GM10266 (cell line): ENCODE results near the gene PVALEF.
"Not testable (repeated sequence)": the region's sequence is repeated elsewhere in the genome, so short reads cannot be mapped to it uniquely, and the experiment has no call there.

ENCODE experiments used
- DNase-seq: peaks from one replicate; pipeline ENCODE4 v3.0.0; 2012; ENCODE audit errors: extremely low spot score
- CTCF ChIP-seq: IDR thresholded peaks from 2 replicates; pipeline ENCODE4 v1.5.1; 2012; ENCODE audit warnings: mild to moderate bottlenecking, low read depth; ENCODE audit not compliant: control insufficient read depth, insufficient read depth; ENCODE audit errors: missing control alignments

PVALEF gene

GRCh38 chr17:81140695-81141094 is 24.6 kb upstream of the PVALEF start:
- no peak for DNase-seq
- no peak for TF ChIP-seq CTCF

DNA sequence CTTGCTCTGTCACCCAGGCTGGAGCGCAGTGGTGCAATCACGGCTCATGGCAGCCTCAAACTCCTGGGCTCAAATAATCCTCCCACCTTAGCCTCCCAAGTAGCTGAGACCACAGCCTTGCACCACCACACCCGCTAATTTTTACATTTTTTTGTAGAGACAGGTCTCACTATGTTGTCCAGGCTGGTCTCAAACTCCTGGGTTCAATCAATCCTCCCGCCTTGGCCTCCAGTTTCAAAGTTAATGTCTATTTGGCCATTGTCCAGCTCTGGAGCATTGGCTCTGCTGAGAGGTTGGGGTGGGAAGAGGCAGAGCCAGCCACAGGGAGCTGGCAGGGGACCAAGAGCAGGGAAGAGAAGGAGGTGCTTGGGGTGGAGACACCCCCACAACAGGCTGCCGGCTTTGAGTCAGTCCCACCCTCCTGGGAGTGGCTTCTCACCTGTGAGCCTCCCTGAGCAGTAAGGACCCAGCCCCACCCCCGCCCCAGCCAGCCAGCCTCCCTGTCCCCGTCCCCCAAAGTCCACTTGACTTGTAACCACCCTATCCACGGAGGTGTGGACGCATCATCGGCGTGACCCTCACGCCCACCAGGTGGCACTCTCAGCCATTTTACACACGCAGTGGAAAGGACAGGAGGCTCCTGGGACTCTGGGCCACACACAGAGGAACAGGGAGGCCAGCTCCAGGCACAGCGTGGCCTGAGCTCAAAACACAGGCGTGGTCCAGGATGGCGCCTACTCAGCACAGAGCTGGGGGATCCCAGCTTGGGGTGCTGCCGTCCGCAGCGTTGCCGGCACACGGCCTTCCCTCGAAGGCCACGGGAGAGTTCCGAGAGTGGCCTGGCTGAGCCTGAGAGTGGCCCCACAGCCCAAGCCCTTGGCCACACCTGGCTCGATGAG is 22.8 kb upstream of the PVALEF start:
- peak; percentile 88 for DNase-seq
- TF ChIP-seq CTCF = peak; percentile 78

DNA sequence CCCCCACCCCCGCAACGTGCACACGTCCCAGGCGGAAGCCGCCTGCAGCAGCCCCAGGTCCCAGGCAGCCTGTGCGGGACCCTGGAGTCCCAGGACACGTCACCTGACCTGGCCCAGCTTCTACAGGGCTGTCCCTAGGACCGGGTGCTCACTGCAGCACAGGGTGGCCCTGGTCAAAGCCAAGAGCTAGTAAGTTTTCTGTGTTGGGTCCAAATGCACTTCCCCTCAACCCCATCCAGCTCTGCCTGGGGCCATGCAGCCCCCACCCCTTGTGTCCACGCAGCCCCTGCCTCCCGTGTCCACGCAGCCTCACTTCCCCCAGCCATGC is 22.1 kb upstream of the PVALEF start:
- DNase-seq = no peak
- TF ChIP-seq CTCF = no peak

- no peak for DNase-seq
- TF ChIP-seq CTCF = no peak
Measured at GRCh38 chr17:81143717-81144422, 21.4 kb upstream of the PVALEF start.

GRCh38 chr17:81144423-81144781 is 20.9 kb upstream of the PVALEF start:
- no peak for DNase-seq
- no peak for TF ChIP-seq CTCF

GRCh38 chr17:81146208-81146607 is 19.1 kb upstream of the PVALEF start:
- DNase-seq = not testable (repeated sequence)

DNA sequence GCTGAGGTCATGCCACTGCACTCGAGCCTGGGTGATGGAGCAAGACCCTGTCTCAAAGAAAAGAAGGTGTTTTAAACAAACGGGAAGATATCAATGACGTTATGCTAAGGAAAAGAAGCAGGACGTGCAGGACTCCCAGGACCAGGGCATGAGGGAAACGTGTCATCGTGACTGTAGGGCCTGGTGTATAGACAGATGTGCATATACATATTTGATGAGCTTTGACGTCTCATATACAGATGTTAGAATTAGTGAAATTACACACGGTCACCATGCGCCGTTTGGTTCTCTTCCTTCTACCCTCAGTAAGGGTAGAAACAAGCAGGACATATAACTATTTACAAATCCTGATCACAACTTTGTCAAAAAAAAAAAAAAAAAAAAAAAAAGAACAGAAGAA is 17.6 kb upstream of the PVALEF start:
- DNase-seq = no peak
- no peak for TF ChIP-seq CTCF

- no peak for DNase-seq
- TF ChIP-seq CTCF = no peak
Measured at GRCh38 chr17:81148571-81148970, 16.7 kb upstream of the PVALEF start.
